Coronary artery (tissue), 2 donors: ENCODE results near the gene PLK5.
"Not testable (repeated sequence)": the region's sequence is repeated elsewhere in the genome, so short reads cannot be mapped to it uniquely, and the experiment has no call there.

Experiments
- DNase-seq: peaks from one replicate; pipeline ENCODE4 v3.0.0-alpha.2; 2017; ENCODE audit warnings: low spot score
- H3K27ac ChIP-seq, 2 donors: fragments of 200-600 bp; sonication (generic); one replicate each; pipeline ENCODE4 v1.5.1; 2016 to 2019
- H3K4me3 ChIP-seq: fragments of 200-600 bp; sonication (generic); 2 replicates; pipeline ENCODE4 v1.5.1; 2016; ENCODE audit warnings: mild to moderate bottlenecking, moderate library complexity
- CTCF ChIP-seq: fragments of 200-600 bp; sonication (generic); IDR thresholded peaks from one replicate; pipeline ENCODE4 v1.5.1; 2019; ENCODE audit warnings: antibody characterized with exemption

Gene PLK5

GRCh38 chr19:1494115-1494815 is 29.6 kb upstream of the PLK5 start:
- Histone ChIP-seq H3K4me3 (no peak overlapping the region), H3K27ac (no peak overlapping the region)
- TF ChIP-seq CTCF = no peak
- no peak for DNase-seq

- no peak overlapping the region for H3K4me3 ChIP-seq
- H3K27ac ChIP-seq = no peak overlapping the region
- no peak for DNase-seq
- no peak for TF ChIP-seq CTCF
Observed at GRCh38 chr19:1495051-1495798, 28.7 kb upstream of the PLK5 start.

- no peak overlapping the region for H3K27ac ChIP-seq
- no peak overlapping the region for H3K4me3 ChIP-seq
- DNase-seq = no peak
- TF ChIP-seq CTCF = no peak
Observed at GRCh38 chr19:1495799-1496713, 27.8 kb upstream of the PLK5 start.

GRCh38 chr19:1496714-1497577 is 26.9 kb upstream of the PLK5 start:
- DNase-seq = no peak
- H3K27ac ChIP-seq = no peak overlapping the region
- H3K4me3 ChIP-seq = no peak overlapping the region
- no peak for TF ChIP-seq CTCF

- no peak for DNase-seq
- Histone ChIP-seq H3K4me3 (no peak overlapping the region), H3K27ac (no peak overlapping the region)
- no peak for TF ChIP-seq CTCF
Observed at GRCh38 chr19:1497578-1498235, 26.2 kb upstream of the PLK5 start.

GRCh38 chr19:1499231-1499630 is 24.6 kb upstream of the PLK5 start:
- H3K4me3 ChIP-seq, H3K27ac ChIP-seq, DNase-seq: not testable (repeated sequence)
